Measurements from ENCODE around the gene ZMIZ1. TPM values are rescaled to one million over a fixed set of nuclear protein-coding genes. Genes with fewer than 3 reads are reported as not detected.
A peak's percentile ranks its signal among the peaks of the same experiment; 100 is the strongest.

ZMIZ1 gene
- total RNA-seq, 2 donors from 2014 or later: 27.2 to 42.2 TPM

GRCh38 chr10:79316671-79317431, 248.1 kb downstream of the ZMIZ1 start:
- intact Hi-C loops (cut with DNase I): no loop called here
- TF ChIP-seq CTCF (IDR thresholded peaks at IDR 0.05) (no peak), POLR2A (IDR thresholded peaks at IDR 0.05) (no peak)
- WGBS, 2 donors: 30 to 49% methylated on average over 9 to 13 of the region's 13 CpGs
- Histone ChIP-seq H3K36me3 (replicated peaks in 1 of 2; ENCODE audit: insufficient read depth in 1 of 2, low read depth in 2 of 2) (no peaks in the 10 kb centered on the region), H3K4me3 (no peak overlapping the region), H3K27ac (no peak overlapping the region), H3K27me3 (no peaks in the 10 kb centered on the region), H3K4me1 (no peaks in the 10 kb centered on the region), H3K9me3 (no peaks in the 10 kb centered on the region)
- peak; percentile 9 for ATAC-seq
- no peak for DNase-seq

GRCh38 chr10:79318369-79318768, 249.6 kb downstream of the ZMIZ1 start:
- TF ChIP-seq CTCF (IDR thresholded peaks at IDR 0.05): no peak
- no peak for TF ChIP-seq POLR2A (IDR thresholded peaks at IDR 0.05)

GRCh38 chr10:79319115-79319771, 250.5 kb downstream of the ZMIZ1 start:
- Histone ChIP-seq H3K27me3 (no peaks in the 10 kb centered on the region), H3K4me1 (no peaks in the 10 kb centered on the region), H3K4me3 (no peak overlapping the region), H3K27ac (no peak overlapping the region), H3K36me3 (replicated peaks in 1 of 2; ENCODE audit: insufficient read depth in 1 of 2, low read depth in 2 of 2) (no peaks in the 10 kb centered on the region), H3K9me3 (no peaks in the 10 kb centered on the region)
- ATAC-seq: no peak
- TF ChIP-seq CTCF (IDR thresholded peaks at IDR 0.05): no peak
- TF ChIP-seq POLR2A (IDR thresholded peaks at IDR 0.05): no peak
- WGBS, 2 donors: 83% methylated on average over 11 of the region's 11 CpGs
- intact Hi-C loops (cut with DNase I): no loop called here
- DNase-seq: no peak

More at GRCh38 chr10:79318369-79318768, 249.6 kb downstream of the ZMIZ1 start:
- Histone ChIP-seq H3K27me3 (no peaks in the 10 kb centered on the region), H3K4me3 (no peak overlapping the region), H3K4me1 (no peaks in the 10 kb centered on the region), H3K27ac (no peak overlapping the region), H3K36me3 (replicated peaks in 1 of 2; ENCODE audit: insufficient read depth in 1 of 2, low read depth in 2 of 2) (no peaks in the 10 kb centered on the region), H3K9me3 (no peaks in the 10 kb centered on the region)
- WGBS, 2 donors: 90% methylated on average over 5 of the region's 5 CpGs
- intact Hi-C loops (cut with DNase I): no loop called here
- DNase-seq (no peak), ATAC-seq (no peak)

- H3K4me1 ChIP-seq: no peaks in the 10 kb centered on the region
- DNase-seq (no peak), ATAC-seq (no peak)
- H3K36me3 ChIP-seq (replicated peaks in 1 of 2; ENCODE audit: insufficient read depth in 1 of 2, low read depth in 2 of 2): no peaks in the 10 kb centered on the region
- 98 to 100% methylated on average over 2 of the region's 2 CpGs for WGBS, 2 donors
- H3K27ac ChIP-seq: no peak overlapping the region
- TF ChIP-seq CTCF (IDR thresholded peaks at IDR 0.05) (no peak), POLR2A (IDR thresholded peaks at IDR 0.05) (no peak)
- no peaks in the 10 kb centered on the region for H3K27me3 ChIP-seq
- no peaks in the 10 kb centered on the region for H3K9me3 ChIP-seq
- no peak overlapping the region for H3K4me3 ChIP-seq
- intact Hi-C loops (cut with DNase I): no loop called here
These were observed 251.6 kb downstream of the ZMIZ1 start for GRCh38 chr10:79320316-79320715.

Measured in body of pancreas (tissue), 4 donors.